Measurements from ENCODE around the gene IL1RAPL2. TPM values are rescaled to one million over a fixed set of nuclear protein-coding genes. Genes with fewer than 3 reads are reported as not detected.

Gene IL1RAPL2
- total and polyA plus RNA-seq, 2 of the 4 experiments (the other 2 are of a cell fraction), result 0.03 TPM; not detected in 1

- H3K4me1 ChIP-seq (ENCODE audit: control insufficient read depth, insufficient read depth, low read length), result no peaks in the 10 kb centered on the region
- no peak overlapping the region for H4K8ac ChIP-seq (ENCODE audit: low read depth in 2 of 2, low read length in 2 of 2)
- DNase-seq (no peak), ATAC-seq (ENCODE audit: low read depth) (no peak)
- H3K79me1 ChIP-seq (ENCODE audit: low read depth in 1 of 2, low read length in 2 of 2), result no peaks in the 10 kb centered on the region
- H2BK5ac ChIP-seq (ENCODE audit: low read depth, low read length, poor library complexity, severe bottlenecking), result no peak overlapping the region
- H2BK15ac ChIP-seq (ENCODE audit: low read depth, low read length), result no peak overlapping the region
- no peak overlapping the region for H4K5ac ChIP-seq (ENCODE audit: low read depth, low read length)
- peaks cover 1% of the 10 kb centered on the region; the same call in 1 of the 2 replicates for H3K9me3 ChIP-seq (ENCODE audit: control insufficient read depth, insufficient read depth, low read length)
- intact Hi-C loops (cut with micrococcal nuclease), result no loop called here
- H2AFZ ChIP-seq (replicated peaks; ENCODE audit: low read length, poor library complexity), result no peak overlapping the region
- H2BK120ac ChIP-seq (ENCODE audit: low read depth, low read length), result no peak overlapping the region
- no peak overlapping the region for H3K14ac ChIP-seq (replicated peaks; ENCODE audit: low read depth, low read length)
- no peaks in the 10 kb centered on the region for H3K9me1 ChIP-seq (ENCODE audit: insufficient read depth, low read length)
- no peak overlapping the region for H3K4me3 ChIP-seq (ENCODE audit: insufficient read depth, low read depth, low read length)
- in situ Hi-C loops (cut with MboI; ENCODE audit: low sequenced_read_pairs), result no loop called here
- no peak overlapping the region for H2AK5ac ChIP-seq (ENCODE audit: low read depth, low read length)
- no peak overlapping the region for H2BK20ac ChIP-seq (ENCODE audit: low read depth, low read length)
- no TSS peak for BruUV-seq (replicated peaks)
- H3K4ac ChIP-seq (ENCODE audit: low read depth, low read length), result no peak overlapping the region
- no peaks in the 10 kb centered on the region for H3K27me3 ChIP-seq (ENCODE audit: control insufficient read depth, insufficient read depth, low read length)
- ChIA-PET CTCF (no interaction called here), POLR2A (ENCODE audit: unreplicated experiment) (no interaction called here)
- dilution Hi-C loops (cut with HindIII; ENCODE audit: low sequenced_read_pairs, unreplicated experiment), result no loop called here
- H4K91ac ChIP-seq (ENCODE audit: insufficient read depth, low read depth, low read length), result no peak overlapping the region
- H3K4me2 ChIP-seq (ENCODE audit: low read depth, low read length), result no peak overlapping the region
- H3K18ac ChIP-seq (ENCODE audit: low read depth, low read length), result no peak overlapping the region
- no peaks in the 10 kb centered on the region for H3K36me3 ChIP-seq (ENCODE audit: control insufficient read depth, insufficient read depth, low read length)
- no peak overlapping the region for H3K23ac ChIP-seq (ENCODE audit: low read depth, low read length)
- H4K20me1 ChIP-seq (ENCODE audit: insufficient read depth, low read length), result no peaks in the 10 kb centered on the region
- no peak overlapping the region for H2AK9ac ChIP-seq (replicated peaks; ENCODE audit: low read depth, low read length, poor library complexity)
- no peak overlapping the region for H3K56ac ChIP-seq (ENCODE audit: extremely low read depth, insufficient read depth, low read length)
- no peak for TF ChIP-seq SMC3 (IDR thresholded peaks at IDR 0.05; ENCODE audit: low read depth, low read length)
- no peak for TF ChIP-seq NFE2L2 (IDR thresholded peaks at IDR 0.05; ENCODE audit: low read depth, low read length)
- no peak for TF ChIP-seq MAFK (IDR thresholded peaks at IDR 0.05; ENCODE audit: low read depth, low read length)
- TF ChIP-seq POLR2A (IDR thresholded peaks at IDR 0.05; ENCODE audit: low read depth, low read length), result no peak
- TF ChIP-seq ELK1 (IDR thresholded peaks at IDR 0.05; ENCODE audit: borderline replicate concordance, low read depth, low read length), result no peak
- TF ChIP-seq MXI1 (IDR thresholded peaks at IDR 0.05; ENCODE audit: borderline replicate concordance, low read depth, low read length), result no peak
- no peak for TF ChIP-seq CTCF (conservative IDR thresholded peaks at IDR 0.05; ENCODE audit: low read depth, low read length)
- TF ChIP-seq BHLHE40 (IDR thresholded peaks at IDR 0.05; ENCODE audit: low read depth, low read length), result no peak
- no peak for TF ChIP-seq MAZ (IDR thresholded peaks at IDR 0.05; ENCODE audit: borderline replicate concordance, low read depth, low read length)
- no peak overlapping the region for H3K27ac ChIP-seq (ENCODE audit: insufficient read depth, low read length)
- no peak overlapping the region for H3K9ac ChIP-seq (ENCODE audit: low read depth, low read length)
- 60% methylated on average over 2 of the region's 5 CpGs; no CpG with 5 or more reads in 1 of the 2 experiments for WGBS, 2 experiments (ENCODE audit: extremely low coverage in 2 of 2, insufficient read length in 1 of 2)
These were observed 1079.8 kb downstream of the IL1RAPL2 start for GRCh38 chrX:105645667-105646357.
